K562 (cell line): ENCODE data around the gene PTRH1. TPM values are rescaled to one million over a fixed set of nuclear protein-coding genes. Genes with fewer than 3 reads are reported as not detected.

Source experiments
- ASH1L ChIP-seq: fragments of 450-650 bp; IDR thresholded peaks from 2 replicates; pipeline ENCODE4 v1.6.1; 2018; ENCODE audit warnings: borderline replicate concordance, mild to moderate bottlenecking, low read depth; ENCODE audit not compliant: partially characterized antibody
- C11orf30 ChIP-seq: fragments of 450-650 bp; IDR thresholded peaks from 2 replicates; pipeline ENCODE4 v1.6.1; 2016; ENCODE audit warnings: low read depth, mild to moderate bottlenecking
- ELF2 ChIP-seq: fragments of 250-450 bp; sonication (Bioruptor Pico); IDR thresholded peaks from 2 replicates; pipeline ENCODE4 v1.5.0; 2021; ENCODE audit warnings: mild to moderate bottlenecking
- PHB ChIP-seq: fragments of 250-450 bp; sonication (Bioruptor Pico); IDR thresholded peaks from 2 replicates; pipeline ENCODE4 v1.5.0; 2021
- POLR2B ChIP-seq: fragments of 450-650 bp; IDR thresholded peaks from 2 replicates; pipeline ENCODE4 v1.6.1; 2018; ENCODE audit warnings: low read depth; ENCODE audit not compliant: partially characterized antibody
- PREB ChIP-seq: sonication (generic); formaldehyde crosslinking; IDR thresholded peaks from 2 replicates; pipeline ENCODE4 v1.8.1; 2023; ENCODE audit warnings: mild to moderate bottlenecking, missing genetic modification reagents
- SFPQ ChIP-seq: fragments of 200-400 bp; formaldehyde crosslinking; IDR thresholded peaks from 2 replicates; pipeline ENCODE4 v1.6.1; 2017; ENCODE audit warnings: mild to moderate bottlenecking, low read depth, low read length, moderate library complexity
- THAP12 ChIP-seq: fragments of 250-450 bp; sonication (Bioruptor Pico); IDR thresholded peaks from 2 replicates; pipeline ENCODE4 v1.9.0; 2021; ENCODE audit warnings: mild to moderate bottlenecking, inconsistent platforms
- THRB ChIP-seq: fragments of 450-650 bp; formaldehyde crosslinking; conservative IDR thresholded peaks from 2 replicates; pipeline ENCODE4 v1.4.0; 2022; ENCODE audit warnings: mild to moderate bottlenecking, missing genetic modification characterization
- ZZZ3 ChIP-seq: fragments of 450-650 bp; IDR thresholded peaks from 2 replicates; pipeline ENCODE4 v1.6.1; 2016; ENCODE audit warnings: antibody characterized with exemption, mild to moderate bottlenecking, moderate library complexity
- polyA plus RNA-seq, 8 experiments: library from polyadenylated mRNA; depleted of rRNA in 4 of 8; stranded (reverse) in 5 of 8; unstranded in 3 of 8; fragments of >200 nt; fragmentation: Nextera tagmentation in 2 of 8; fragmentation: Illumina TruSeq in 1 of 8; extraction: Ambion mirVana in 2 of 8; extraction: Trizol in 1 of 8; gene quantifications; 2 replicates each; pipeline versions ENCODE4 v1.2.1 to v1.2.3, GENCODE V29; 2011 to 2014; ENCODE audit warnings: inconsistent platforms in 1 of 8, missing spikeins in 1 of 8
- total RNA-seq, 7 experiments: library from RNA; depleted of rRNA in 6 of 7; stranded (reverse); fragments of >200 nt in 6 of 7; fragmentation: Illumina TruSeq in 2 of 7; extraction: Trizol in 2 of 7; gene quantifications; 2 replicates each; pipeline versions ENCODE4 v1.2.1 to v1.2.3, GENCODE V29; 2011 to 2021; ENCODE audit warnings: low replicate concordance in 1 of 7

Gene PTRH1
- total and polyA plus RNA-seq, 9 of the 15 experiments (the other 6 are each of a cell fraction or from before 2014, with no cell fraction given): 0.63 to 43.1 (median 5.7) TPM

GRCh38 chr9:127715470-127716337, at the start of gene PTRH1, which contains the start of gene TTC16 (continued):
- TF ChIP-seq PREB (CRISPR knock-in tag) (0 out of 2 replicates have a peak, but pooled peaks have one; percentile 30), THRB (0 out of 2 replicates have a peak, but pooled peaks have one; percentile 5), SFPQ (no peak), ZZZ3 (no peak), THAP12 (CRISPR knock-in tag) (peak; percentile 71; the same call in 1 of the 2 replicates), POLR2B (no peak), C11orf30 (peak; percentile 47; the same call in 1 of the 2 replicates), PHB (CRISPR knock-in tag) (no peak), ASH1L (peak; percentile 90), ELF2 (peak; percentile 100)
